WTC11 (cell line): ENCODE results near the gene SFT2D1.

ENCODE experiments used
- ATF6 ChIP-seq: sonication (generic); formaldehyde crosslinking; IDR thresholded peaks from 2 replicates; pipeline ENCODE4 v1.8.1; 2023; ENCODE audit warnings: mild to moderate bottlenecking, missing genetic modification reagents
- FOXJ3 ChIP-seq: sonication (generic); formaldehyde crosslinking; IDR thresholded peaks from 2 replicates; pipeline ENCODE4 v1.9.0; 2021; ENCODE audit warnings: missing genetic modification reagents, mild to moderate bottlenecking, borderline replicate concordance
- NFYB ChIP-seq: sonication (generic); formaldehyde crosslinking; conservative IDR thresholded peaks from 2 replicates; pipeline ENCODE4 v1.8.0; 2022; ENCODE audit warnings: low read depth, missing genetic modification reagents
- NR2C2 ChIP-seq: sonication (generic); formaldehyde crosslinking; IDR thresholded peaks from 2 replicates; pipeline ENCODE4 v1.8.0; 2022; ENCODE audit warnings: mild to moderate bottlenecking, missing genetic modification reagents
- SMAD3 ChIP-seq: sonication (generic); formaldehyde crosslinking; IDR thresholded peaks from 2 replicates; pipeline ENCODE4 v1.8.0; 2022; ENCODE audit warnings: missing genetic modification reagents, mild to moderate bottlenecking, borderline replicate concordance
- SP1 ChIP-seq: sonication (generic); formaldehyde crosslinking; conservative IDR thresholded peaks from 2 replicates; pipeline ENCODE4 v1.8.1; 2022; ENCODE audit warnings: missing genetic modification reagents
- ZNF423 ChIP-seq: fragments of 250-450 bp; sonication (Bioruptor Pico); IDR thresholded peaks from 2 replicates; pipeline ENCODE4 v2.1.2; 2022; ENCODE audit warnings: mild to moderate bottlenecking, moderate library complexity
- TF ChIP-seq, protein P1 (sequence below): fragments of 250-450 bp; sonication (Bioruptor Pico); conservative IDR thresholded peaks from 2 replicates; pipeline ENCODE4 v1.9.0; 2021; ENCODE audit warnings: mild to moderate bottlenecking
- TF ChIP-seq, protein P2 (sequence below): fragments of 200-600 bp; IDR thresholded peaks from 2 replicates; pipeline ENCODE4 v1.8.0; 2022; ENCODE audit warnings: antibody characterized with exemption
- TF ChIP-seq, protein P3 (sequence below): sonication (generic); formaldehyde crosslinking; IDR thresholded peaks from 2 replicates; pipeline ENCODE4 v1.8.0; 2022; ENCODE audit warnings: mild to moderate bottlenecking, missing genetic modification reagents
- TF ChIP-seq, protein P4 (sequence below): sonication (generic); formaldehyde crosslinking; IDR thresholded peaks from 2 replicates; pipeline ENCODE4 v1.8.0; 2023; ENCODE audit warnings: missing genetic modification reagents, mild to moderate bottlenecking, borderline replicate concordance
- TF ChIP-seq, protein P5 (sequence below): sonication (generic); formaldehyde crosslinking; IDR thresholded peaks from 2 replicates; pipeline ENCODE4 v1.8.1; 2022; ENCODE audit warnings: low read depth, missing genetic modification reagents, borderline replicate concordance

GRCh38 chr6:166360243-166361076 is 18.1 kb upstream of the SFT2D1 start:
- no peak for TF ChIP-seq FOXJ3
- TF ChIP-seq, protein P1, sequence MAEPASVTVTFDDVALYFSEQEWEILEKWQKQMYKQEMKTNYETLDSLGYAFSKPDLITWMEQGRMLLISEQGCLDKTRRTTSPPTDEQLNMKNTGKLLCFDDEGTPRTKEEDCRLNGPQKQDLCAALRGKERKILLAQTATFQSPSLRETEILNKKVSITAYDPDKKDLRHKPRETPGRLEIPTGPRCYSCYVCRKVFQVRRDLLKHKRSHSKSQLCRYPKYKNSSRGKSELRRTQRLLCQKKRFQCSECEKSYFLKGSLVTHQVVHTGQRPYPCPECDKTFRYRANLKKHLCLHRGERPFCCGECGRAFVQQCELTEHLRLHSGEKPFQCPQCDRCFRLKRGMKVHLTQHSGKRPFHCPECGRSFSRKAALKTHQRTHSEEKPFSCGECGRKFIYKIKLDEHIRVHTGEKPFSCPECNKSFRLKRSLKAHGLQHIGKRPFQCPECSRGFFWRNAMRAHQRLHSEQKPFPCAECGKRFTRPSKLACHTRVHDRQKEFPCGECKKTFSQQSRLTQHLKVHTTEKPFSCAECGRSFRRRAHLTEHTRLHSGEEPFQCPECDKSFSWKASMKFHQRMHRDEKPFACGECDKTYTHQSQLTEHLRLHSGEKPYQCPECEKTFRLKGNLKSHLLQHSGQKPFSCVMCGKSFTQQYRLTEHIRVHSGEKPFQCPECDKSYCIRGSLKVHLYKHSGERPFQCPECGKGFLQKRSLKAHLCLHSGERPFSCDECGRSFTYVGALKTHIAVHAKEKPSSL (CRISPR knock-in tag), result no peak
- TF ChIP-seq, protein P2, sequence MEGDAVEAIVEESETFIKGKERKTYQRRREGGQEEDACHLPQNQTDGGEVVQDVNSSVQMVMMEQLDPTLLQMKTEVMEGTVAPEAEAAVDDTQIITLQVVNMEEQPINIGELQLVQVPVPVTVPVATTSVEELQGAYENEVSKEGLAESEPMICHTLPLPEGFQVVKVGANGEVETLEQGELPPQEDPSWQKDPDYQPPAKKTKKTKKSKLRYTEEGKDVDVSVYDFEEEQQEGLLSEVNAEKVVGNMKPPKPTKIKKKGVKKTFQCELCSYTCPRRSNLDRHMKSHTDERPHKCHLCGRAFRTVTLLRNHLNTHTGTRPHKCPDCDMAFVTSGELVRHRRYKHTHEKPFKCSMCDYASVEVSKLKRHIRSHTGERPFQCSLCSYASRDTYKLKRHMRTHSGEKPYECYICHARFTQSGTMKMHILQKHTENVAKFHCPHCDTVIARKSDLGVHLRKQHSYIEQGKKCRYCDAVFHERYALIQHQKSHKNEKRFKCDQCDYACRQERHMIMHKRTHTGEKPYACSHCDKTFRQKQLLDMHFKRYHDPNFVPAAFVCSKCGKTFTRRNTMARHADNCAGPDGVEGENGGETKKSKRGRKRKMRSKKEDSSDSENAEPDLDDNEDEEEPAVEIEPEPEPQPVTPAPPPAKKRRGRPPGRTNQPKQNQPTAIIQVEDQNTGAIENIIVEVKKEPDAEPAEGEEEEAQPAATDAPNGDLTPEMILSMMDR, result no peak
- TF ChIP-seq ATF6 (CRISPR knock-in tag), result no peak
- TF ChIP-seq ZNF423 (CRISPR knock-in tag), result no peak
- TF ChIP-seq NFYB, result no peak
- no peak for TF ChIP-seq SMAD3 (CRISPR knock-in tag)
- no peak for TF ChIP-seq NR2C2 (CRISPR knock-in tag)
- TF ChIP-seq, protein P3, sequence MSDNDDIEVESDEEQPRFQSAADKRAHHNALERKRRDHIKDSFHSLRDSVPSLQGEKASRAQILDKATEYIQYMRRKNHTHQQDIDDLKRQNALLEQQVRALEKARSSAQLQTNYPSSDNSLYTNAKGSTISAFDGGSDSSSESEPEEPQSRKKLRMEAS, result no peak
- no peak for TF ChIP-seq SP1 (CRISPR knock-in tag)
- TF ChIP-seq, protein P4, sequence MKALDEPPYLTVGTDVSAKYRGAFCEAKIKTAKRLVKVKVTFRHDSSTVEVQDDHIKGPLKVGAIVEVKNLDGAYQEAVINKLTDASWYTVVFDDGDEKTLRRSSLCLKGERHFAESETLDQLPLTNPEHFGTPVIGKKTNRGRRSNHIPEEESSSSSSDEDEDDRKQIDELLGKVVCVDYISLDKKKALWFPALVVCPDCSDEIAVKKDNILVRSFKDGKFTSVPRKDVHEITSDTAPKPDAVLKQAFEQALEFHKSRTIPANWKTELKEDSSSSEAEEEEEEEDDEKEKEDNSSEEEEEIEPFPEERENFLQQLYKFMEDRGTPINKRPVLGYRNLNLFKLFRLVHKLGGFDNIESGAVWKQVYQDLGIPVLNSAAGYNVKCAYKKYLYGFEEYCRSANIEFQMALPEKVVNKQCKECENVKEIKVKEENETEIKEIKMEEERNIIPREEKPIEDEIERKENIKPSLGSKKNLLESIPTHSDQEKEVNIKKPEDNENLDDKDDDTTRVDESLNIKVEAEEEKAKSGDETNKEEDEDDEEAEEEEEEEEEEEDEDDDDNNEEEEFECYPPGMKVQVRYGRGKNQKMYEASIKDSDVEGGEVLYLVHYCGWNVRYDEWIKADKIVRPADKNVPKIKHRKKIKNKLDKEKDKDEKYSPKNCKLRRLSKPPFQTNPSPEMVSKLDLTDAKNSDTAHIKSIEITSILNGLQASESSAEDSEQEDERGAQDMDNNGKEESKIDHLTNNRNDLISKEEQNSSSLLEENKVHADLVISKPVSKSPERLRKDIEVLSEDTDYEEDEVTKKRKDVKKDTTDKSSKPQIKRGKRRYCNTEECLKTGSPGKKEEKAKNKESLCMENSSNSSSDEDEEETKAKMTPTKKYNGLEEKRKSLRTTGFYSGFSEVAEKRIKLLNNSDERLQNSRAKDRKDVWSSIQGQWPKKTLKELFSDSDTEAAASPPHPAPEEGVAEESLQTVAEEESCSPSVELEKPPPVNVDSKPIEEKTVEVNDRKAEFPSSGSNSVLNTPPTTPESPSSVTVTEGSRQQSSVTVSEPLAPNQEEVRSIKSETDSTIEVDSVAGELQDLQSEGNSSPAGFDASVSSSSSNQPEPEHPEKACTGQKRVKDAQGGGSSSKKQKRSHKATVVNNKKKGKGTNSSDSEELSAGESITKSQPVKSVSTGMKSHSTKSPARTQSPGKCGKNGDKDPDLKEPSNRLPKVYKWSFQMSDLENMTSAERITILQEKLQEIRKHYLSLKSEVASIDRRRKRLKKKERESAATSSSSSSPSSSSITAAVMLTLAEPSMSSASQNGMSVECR (CRISPR knock-in tag), result no peak
- TF ChIP-seq, protein P5, sequence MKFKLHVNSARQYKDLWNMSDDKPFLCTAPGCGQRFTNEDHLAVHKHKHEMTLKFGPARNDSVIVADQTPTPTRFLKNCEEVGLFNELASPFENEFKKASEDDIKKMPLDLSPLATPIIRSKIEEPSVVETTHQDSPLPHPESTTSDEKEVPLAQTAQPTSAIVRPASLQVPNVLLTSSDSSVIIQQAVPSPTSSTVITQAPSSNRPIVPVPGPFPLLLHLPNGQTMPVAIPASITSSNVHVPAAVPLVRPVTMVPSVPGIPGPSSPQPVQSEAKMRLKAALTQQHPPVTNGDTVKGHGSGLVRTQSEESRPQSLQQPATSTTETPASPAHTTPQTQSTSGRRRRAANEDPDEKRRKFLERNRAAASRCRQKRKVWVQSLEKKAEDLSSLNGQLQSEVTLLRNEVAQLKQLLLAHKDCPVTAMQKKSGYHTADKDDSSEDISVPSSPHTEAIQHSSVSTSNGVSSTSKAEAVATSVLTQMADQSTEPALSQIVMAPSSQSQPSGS (CRISPR knock-in tag), result no peak
